H1 (cell line): ENCODE results near the gene GABRR1. TPM values are rescaled to one million over a fixed set of nuclear protein-coding genes. Genes with fewer than 3 reads are reported as not detected.

ENCODE experiments used
- CTCF ChIA-PET: fragments of 300-600 bp; sonication (Branson Sonifier 250); formaldehyde crosslinking; loops from one replicate; lab custom pipeline; 2021; ENCODE audit not compliant: partially characterized antibody; lab: Charles Lee
- POLR2A ChIA-PET: fragments of 300-600 bp; sonication (Branson Sonifier 250); formaldehyde crosslinking; loops from one replicate; lab custom pipeline; 2021; ENCODE audit warnings: inconsistent platforms; ENCODE audit not compliant: partially characterized antibody; lab: Charles Lee
- DNase-seq, 2 experiments: peaks; one replicate each; pipeline versions ENCODE4 v3.0.0 to v3.0.0-alpha.2; 2010 to 2022; ENCODE audit warnings: low spot score in 2 of 2, low read depth in 1 of 2, mixed read lengths in 1 of 2
- FAIRE-seq: peaks from 2 replicates; lab custom pipeline; 2011; peaks lifted over from hg19 to GRCh38; lab: Jason Lieb, UNC
- H2AFZ ChIP-seq: 2 replicates; pipeline ENCODE4 v1.8.1; 2012; ENCODE audit warnings: low read length, inconsistent platforms
- H2AK5ac ChIP-seq: 2 replicates; pipeline ENCODE4 v1.6.1; 2013; ENCODE audit warnings: low read depth, low read length
- H2BK120ac ChIP-seq: replicated peaks from 2 replicates; pipeline ENCODE3; 2013; ENCODE audit warnings: low read depth, low read length, inconsistent platforms
- H2BK12ac ChIP-seq: 2 replicates; pipeline ENCODE4 v1.6.1; 2013; ENCODE audit warnings: low read depth, low read length
- H2BK15ac ChIP-seq: 2 replicates; pipeline ENCODE4 v1.6.1; 2013; ENCODE audit warnings: low read length
- H2BK20ac ChIP-seq: 2 replicates; pipeline ENCODE4 v1.6.1; 2013; ENCODE audit warnings: low read length
- H2BK5ac ChIP-seq: 2 replicates; pipeline ENCODE4 v1.6.1; 2013; ENCODE audit warnings: low read depth, low read length
- H3K14ac ChIP-seq: 2 replicates; pipeline ENCODE4 v1.6.1; 2013; ENCODE audit warnings: inconsistent platforms; ENCODE audit not compliant: insufficient read length
- H3K18ac ChIP-seq: 2 replicates; pipeline ENCODE4 v1.6.1; 2013; ENCODE audit warnings: low read length; ENCODE audit errors: extremely low read depth
- H3K23ac ChIP-seq: 2 replicates; pipeline ENCODE4 v1.6.1; 2013; ENCODE audit warnings: inconsistent platforms; ENCODE audit not compliant: insufficient read length
- H3K23me2 ChIP-seq: 2 replicates; pipeline ENCODE4 v1.6.1; 2013; ENCODE audit warnings: low read depth, low read length
- H3K27ac ChIP-seq: 2 replicates; pipeline ENCODE4 v1.6.1; 2011; ENCODE audit warnings: low read depth, low read length, inconsistent platforms
- H3K27me3 ChIP-seq, 4 experiments: replicated peaks in 1 of 4; 1 replicate in 1 of 4; 2 replicates in 3 of 4; pipeline versions ENCODE4 v1.6.1 to v1.8.1; 2011 to 2013; ENCODE audit warnings: low read length in 3 of 4, mild to moderate bottlenecking in 3 of 4, inconsistent platforms in 2 of 4, mixed read lengths in 2 of 4, moderate library complexity in 1 of 4; ENCODE audit not compliant: control insufficient read depth in 3 of 4, insufficient read depth in 3 of 4; ENCODE audit errors: extremely low read depth in 1 of 4
- H3K36me3 ChIP-seq, 4 experiments: 2 replicates each; pipeline versions ENCODE4 v1.6.1 to v1.8.1; 2011 to 2013; ENCODE audit warnings: mild to moderate bottlenecking in 4 of 4, low read length in 3 of 4, moderate library complexity in 2 of 4, control low read depth in 1 of 4, inconsistent platforms in 1 of 4; ENCODE audit not compliant: insufficient read depth in 4 of 4, control insufficient read depth in 2 of 4
- H3K4ac ChIP-seq: replicated peaks from 2 replicates; pipeline ENCODE3; 2013; ENCODE audit warnings: low read length, low read depth, mixed read lengths, inconsistent platforms; ENCODE audit not compliant: insufficient read length
- H3K4me1 ChIP-seq, 4 experiments: replicated peaks in 1 of 4; 1 replicate in 1 of 4; 2 replicates in 3 of 4; pipeline versions ENCODE4 v1.6.1 to v1.8.1; 2011 to 2013; ENCODE audit warnings: low read length in 3 of 4, inconsistent platforms in 2 of 4, mixed read lengths in 1 of 4; ENCODE audit not compliant: insufficient read depth in 4 of 4, control insufficient read depth in 3 of 4
- H3K4me2 ChIP-seq, 2 experiments: 2 replicates each; pipeline versions ENCODE4 v1.6.1 to v1.8.1; 2011 to 2013; ENCODE audit warnings: low read depth in 2 of 2, low read length in 2 of 2, control low read depth in 1 of 2, inconsistent platforms in 1 of 2, mild to moderate bottlenecking in 1 of 2; ENCODE audit not compliant: insufficient read depth in 1 of 2
- H3K4me3 ChIP-seq, 4 experiments: fragments of 200-600, 300-600 bp in 1 of 4; sonication (generic), shearing (Covaris generic), sonication (Bioruptor Twin) in 1 of 4; 2 replicates each; pipeline versions ENCODE4 v1.5.1 to v1.8.1; 2011 to 2016; ENCODE audit warnings: low read length in 4 of 4, low read depth in 3 of 4, control low read depth in 2 of 4, inconsistent platforms in 2 of 4, mild to moderate bottlenecking in 2 of 4, mixed read lengths in 1 of 4, moderate library complexity in 1 of 4; ENCODE audit not compliant: insufficient read depth in 2 of 4; ENCODE audit errors: extremely low read depth in 1 of 4
- H3K56ac ChIP-seq: replicated peaks from 2 replicates; pipeline ENCODE3; 2013; ENCODE audit warnings: low read depth, mild to moderate bottlenecking, mixed read lengths, low read length, inconsistent platforms; ENCODE audit not compliant: insufficient read length
- H3K79me1 ChIP-seq: 2 replicates; pipeline ENCODE4 v1.6.1; 2013; ENCODE audit warnings: low read depth, low read length, control low read depth
- H3K79me2 ChIP-seq, 2 experiments: 2 replicates each; pipeline versions ENCODE4 v1.6.1 to v1.8.1; 2012 to 2013; ENCODE audit warnings: low read length in 2 of 2, mild to moderate bottlenecking in 2 of 2, inconsistent platforms in 1 of 2; ENCODE audit not compliant: insufficient read depth in 2 of 2, control insufficient read depth in 1 of 2
- H3K9ac ChIP-seq, 4 experiments: replicated peaks in 1 of 4; 1 replicate in 1 of 4; 2 replicates in 3 of 4; pipeline versions ENCODE4 v1.6.1 to v1.8.1; 2011 to 2013; ENCODE audit warnings: low read depth in 3 of 4, low read length in 3 of 4, control low read depth in 2 of 4, mild to moderate bottlenecking in 2 of 4, moderate library complexity in 2 of 4, inconsistent platforms in 1 of 4; ENCODE audit errors: extremely low read depth in 1 of 4
- H3K9me3 ChIP-seq, 2 experiments: 2 replicates each; pipeline versions ENCODE4 v1.6.1 to v1.8.1; 2012 to 2013; ENCODE audit warnings: mild to moderate bottlenecking in 2 of 2, moderate library complexity in 2 of 2, control low read depth in 1 of 2, inconsistent platforms in 1 of 2, low read depth in 1 of 2, low read length in 1 of 2, mixed read lengths in 1 of 2; ENCODE audit not compliant: insufficient read depth in 2 of 2
- H4K20me1 ChIP-seq, 2 experiments: replicated peaks in 1 of 2; 2 replicates each; pipeline versions ENCODE3 to v1.8.1; 2011 to 2013; ENCODE audit warnings: inconsistent platforms in 2 of 2, low read length in 2 of 2, mild to moderate bottlenecking in 1 of 2; ENCODE audit not compliant: insufficient read depth in 2 of 2, control insufficient read depth in 1 of 2
- H4K5ac ChIP-seq: 2 replicates; pipeline ENCODE4 v1.6.1; 2013; ENCODE audit warnings: low read length, low read depth, mixed read lengths, inconsistent platforms; ENCODE audit not compliant: insufficient read length
- H4K8ac ChIP-seq: 2 replicates; pipeline ENCODE4 v1.8.0; 2013; ENCODE audit warnings: mild to moderate bottlenecking, moderate library complexity, low read length, inconsistent platforms; ENCODE audit not compliant: insufficient read depth; ENCODE audit errors: extremely low read depth
- H4K91ac ChIP-seq: replicated peaks from 2 replicates; pipeline ENCODE3; 2013; ENCODE audit warnings: low read length, mixed read lengths, inconsistent platforms; ENCODE audit not compliant: insufficient read length
- GABPA ChIP-seq: IDR thresholded peaks from 2 replicates; pipeline ENCODE4 v1.6.1; 2011; ENCODE audit warnings: mild to moderate bottlenecking, low read length, moderate library complexity, borderline replicate concordance; ENCODE audit not compliant: insufficient read depth
- JUND ChIP-seq: IDR thresholded peaks from 2 replicates; pipeline ENCODE4 v1.6.1; 2011; ENCODE audit warnings: mild to moderate bottlenecking, improper control_type of control experiment, low read length
- POLR2A ChIP-seq, 2 experiments: IDR thresholded peaks; 1 replicate in 1 of 2; 2 replicates in 1 of 2; pipeline ENCODE4 v1.6.1; 2011; ENCODE audit warnings: low read depth in 2 of 2, low read length in 2 of 2, mild to moderate bottlenecking in 2 of 2; ENCODE audit errors: control extremely low read depth in 1 of 2
- SP2 ChIP-seq: IDR thresholded peaks from 2 replicates; pipeline ENCODE4 v1.6.1; 2012; ENCODE audit warnings: mild to moderate bottlenecking, low read length, inconsistent platforms
- WGBS, 2 experiments: shearing (Covaris generic) in 1 of 2; methylation state at CpG; one replicate each; pipeline versions ENCODE4 v1.1.6 to v1.1.7; 2013 to 2015; ENCODE audit warnings: low lambda C conversion rate in 2 of 2, mixed read lengths in 2 of 2, inconsistent platforms in 1 of 2, low coverage in 1 of 2, missing lambda C conversion rate in 1 of 2; ENCODE audit not compliant: insufficient replicate concordance in 2 of 2, insufficient coverage in 1 of 2, insufficient read length in 1 of 2; ENCODE audit errors: extremely low coverage in 1 of 2, missing lambda C conversion rate in 1 of 2; 5-methylcytosine and 5-hydroxymethylcytosine counted together
- polyA plus RNA-seq, 7 experiments: library from polyadenylated mRNA; depleted of rRNA in 3 of 7; stranded (reverse) in 5 of 7; unstranded in 2 of 7; fragments of >200 nt in 5 of 7; fragments of 200-250 nt in 2 of 7; gene quantifications; 1 replicate in 5 of 7; 2 replicates in 1 of 7; 4 replicates in 1 of 7; pipeline versions ENCODE4 v1.2.1 to v1.2.3, GENCODE V29; 2011 to 2013; ENCODE audit warnings: missing spikeins in 2 of 7, mixed read lengths in 2 of 7
- total RNA-seq: library from RNA; stranded (reverse); fragmentation: NEBNext Ultra II Directional; extraction: Animal tissue kit (Norgen Biotek cat#: 25700); gene quantifications from 2 replicates; pipeline ENCODE4 v1.2.1, GENCODE V29; 2021

Gene GABRR1
- total and polyA plus RNA-seq, 2 of the 8 experiments (the other 6 are each of a cell fraction or from before 2014, with no cell fraction given), result 0.60 to 0.63 TPM

GRCh38 chr6:89162047-89162371, 55.1 kb downstream of the GABRR1 start:
- H4K91ac ChIP-seq, result no peak overlapping the region
- H2AFZ ChIP-seq, result no peak overlapping the region
- no peak overlapping the region for H3K4me3 ChIP-seq
- H4K8ac ChIP-seq, result no peak overlapping the region
- H3K23me2 ChIP-seq, result no peaks in the 10 kb centered on the region; the same call in 1 of the 2 replicates
- H3K27ac ChIP-seq, result no peak overlapping the region
- H3K36me3 ChIP-seq, result peaks cover 0 to 4% (median 0%) of the 10 kb centered on the region in 4 experiments; a peak in 1 of 8 replicates
- WGBS, 2 experiments, result 92% methylated on average over 4 of the region's 4 CpGs; no CpG with 5 or more reads in 1 of the 2 experiments
- POLR2A ChIA-PET, result no interaction called here
- no peak overlapping the region for H3K14ac ChIP-seq
- no peaks in the 10 kb centered on the region for H3K9me3 ChIP-seq
- no peak overlapping the region for H2AK5ac ChIP-seq
- peaks cover 0 to 3% (median 0%) of the 10 kb centered on the region in 4 experiments; a peak in 1 of 7 replicates for H3K4me1 ChIP-seq
- no peak for FAIRE-seq
- H2BK5ac ChIP-seq, result no peak overlapping the region
- no peak overlapping the region for H3K4me2 ChIP-seq
- CTCF ChIA-PET, result interaction anchor here (0.6 to 2.2 kb wide), 30 partner anchors 8 to 417 kb away, joined by 3 to 9 read pairs (median 4); partner anchors contain the start of gene GABRR2
- no peaks in the 10 kb centered on the region for H3K79me1 ChIP-seq
- no peaks in the 10 kb centered on the region for H4K20me1 ChIP-seq
- H3K23ac ChIP-seq, result no peak overlapping the region
- TF ChIP-seq POLR2A (IDR thresholded peaks at IDR 0.05; ENCODE audit: control extremely low read depth in 1 of 2, low read depth in 2 of 2, low read length in 2 of 2), result no peak
- TF ChIP-seq GABPA, result no peak
- no peak for TF ChIP-seq JUND
- TF ChIP-seq SP2, result no peak
- no peak overlapping the region for H3K9ac ChIP-seq
- no peak overlapping the region for H4K5ac ChIP-seq
- no peak overlapping the region for H2BK15ac ChIP-seq
- H3K4ac ChIP-seq, result no peak overlapping the region
- no peak overlapping the region for H3K18ac ChIP-seq
- H3K56ac ChIP-seq, result no peak overlapping the region
- no peaks in the 10 kb centered on the region for H3K79me2 ChIP-seq
- H2BK120ac ChIP-seq, result no peak overlapping the region
- no peak for DNase-seq
- no peaks in the 10 kb centered on the region for H3K27me3 ChIP-seq
- H2BK12ac ChIP-seq, result no peak overlapping the region
- no peak overlapping the region for H2BK20ac ChIP-seq
